Calu3 (cell line): Measurements from ENCODE around the gene NASP. TPM values are rescaled to one million over a fixed set of nuclear protein-coding genes. Genes with fewer than 3 reads are reported as not detected.

Experiments
- BruUV-seq: library from RNA; stranded (reverse); fragments of 400-500 nt; replicated peaks from 2 replicates; lab custom pipeline; 2021; lab: Mats Ljungman, UMichigan
- CTCF ChIA-PET: fragments of 300-600 bp; sonication (Branson Sonifier 250); formaldehyde crosslinking; loops from one replicate; lab custom pipeline; 2022; ENCODE audit warnings: antibody characterized with exemption; lab: Charles Lee
- DNase-seq: peaks from one replicate; pipeline ENCODE4 v3.0.0; 2022
- H3K27ac Mint-ChIP-seq: one replicate; pipeline ENCODE4 v1.8.0; 2022; ENCODE audit warnings: mixed read lengths; ENCODE audit not compliant: unreplicated experiment
- H3K27me3 Mint-ChIP-seq: one replicate; pipeline ENCODE4 v1.8.0; 2022; ENCODE audit warnings: mixed read lengths; ENCODE audit not compliant: unreplicated experiment
- H3K36me3 Mint-ChIP-seq: one replicate; pipeline ENCODE4 v1.8.0; 2022; ENCODE audit warnings: mild to moderate bottlenecking, moderate library complexity, mixed read lengths; ENCODE audit not compliant: insufficient read depth, unreplicated experiment
- H3K4me1 Mint-ChIP-seq: one replicate; pipeline ENCODE4 v1.8.0; 2022; ENCODE audit warnings: mild to moderate bottlenecking, low read depth, mixed read lengths; ENCODE audit not compliant: unreplicated experiment
- H3K4me3 Mint-ChIP-seq: one replicate; pipeline ENCODE4 v1.8.0; 2022; ENCODE audit warnings: mild to moderate bottlenecking, low read depth, moderate library complexity, mixed read lengths; ENCODE audit not compliant: unreplicated experiment
- H3K9me3 Mint-ChIP-seq: one replicate; pipeline ENCODE4 v1.8.0; 2022; ENCODE audit warnings: low read depth, mixed read lengths; ENCODE audit not compliant: unreplicated experiment
- intact Hi-C: fragments of 100-400 bp; cut with micrococcal nuclease; formaldehyde crosslinking; loops from one replicate; pipeline ENCODE4 v1.10.0; 2022; ENCODE audit not compliant: unreplicated experiment
- total RNA-seq: library from RNA; stranded (reverse); gene quantifications from 2 replicates; pipeline ENCODE4 v1.2.3, GENCODE V29; 2022
- TF ChIP-seq, protein P1 (sequence below): fragments of 200-600 bp; IDR thresholded peaks from one replicate; pipeline ENCODE4 v1.8.0; 2022; ENCODE audit warnings: antibody characterized with exemption; ENCODE audit not compliant: unreplicated experiment

Gene NASP
- total RNA-seq, 1 experiment from 2014 or later: 185 TPM

- TF ChIP-seq, protein P1, sequence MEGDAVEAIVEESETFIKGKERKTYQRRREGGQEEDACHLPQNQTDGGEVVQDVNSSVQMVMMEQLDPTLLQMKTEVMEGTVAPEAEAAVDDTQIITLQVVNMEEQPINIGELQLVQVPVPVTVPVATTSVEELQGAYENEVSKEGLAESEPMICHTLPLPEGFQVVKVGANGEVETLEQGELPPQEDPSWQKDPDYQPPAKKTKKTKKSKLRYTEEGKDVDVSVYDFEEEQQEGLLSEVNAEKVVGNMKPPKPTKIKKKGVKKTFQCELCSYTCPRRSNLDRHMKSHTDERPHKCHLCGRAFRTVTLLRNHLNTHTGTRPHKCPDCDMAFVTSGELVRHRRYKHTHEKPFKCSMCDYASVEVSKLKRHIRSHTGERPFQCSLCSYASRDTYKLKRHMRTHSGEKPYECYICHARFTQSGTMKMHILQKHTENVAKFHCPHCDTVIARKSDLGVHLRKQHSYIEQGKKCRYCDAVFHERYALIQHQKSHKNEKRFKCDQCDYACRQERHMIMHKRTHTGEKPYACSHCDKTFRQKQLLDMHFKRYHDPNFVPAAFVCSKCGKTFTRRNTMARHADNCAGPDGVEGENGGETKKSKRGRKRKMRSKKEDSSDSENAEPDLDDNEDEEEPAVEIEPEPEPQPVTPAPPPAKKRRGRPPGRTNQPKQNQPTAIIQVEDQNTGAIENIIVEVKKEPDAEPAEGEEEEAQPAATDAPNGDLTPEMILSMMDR: no peak
- Mint-ChIP-seq H3K27me3 (no peaks in the 10 kb centered on the region), H3K4me1 (no peaks in the 10 kb centered on the region), H3K9me3 (no peaks in the 10 kb centered on the region), H3K4me3 (no peak overlapping the region), H3K27ac (no peak overlapping the region), H3K36me3 (peaks cover 22% of the 10 kb centered on the region)
- intact Hi-C loops: no loop called here
- DNase-seq: no peak
- BruUV-seq: no TSS peak
- CTCF ChIA-PET: no interaction called here
Observed at GRCh38 chr1:45659222-45659621, 75.4 kb downstream of the NASP start.

- Mint-ChIP-seq H3K9me3 (no peaks in the 10 kb centered on the region), H3K27ac (no peak overlapping the region), H3K27me3 (no peaks in the 10 kb centered on the region), H3K4me3 (no peak overlapping the region), H3K4me1 (no peaks in the 10 kb centered on the region), H3K36me3 (peaks cover 22% of the 10 kb centered on the region)
- DNase-seq: no peak
- CTCF ChIA-PET: no interaction called here
- TF ChIP-seq, protein P1: no peak
- intact Hi-C loops: no loop called here
- TSS peak; percentile 75 for BruUV-seq
Observed at GRCh38 chr1:45660336-45660735, 76.5 kb downstream of the NASP start.

DNA sequence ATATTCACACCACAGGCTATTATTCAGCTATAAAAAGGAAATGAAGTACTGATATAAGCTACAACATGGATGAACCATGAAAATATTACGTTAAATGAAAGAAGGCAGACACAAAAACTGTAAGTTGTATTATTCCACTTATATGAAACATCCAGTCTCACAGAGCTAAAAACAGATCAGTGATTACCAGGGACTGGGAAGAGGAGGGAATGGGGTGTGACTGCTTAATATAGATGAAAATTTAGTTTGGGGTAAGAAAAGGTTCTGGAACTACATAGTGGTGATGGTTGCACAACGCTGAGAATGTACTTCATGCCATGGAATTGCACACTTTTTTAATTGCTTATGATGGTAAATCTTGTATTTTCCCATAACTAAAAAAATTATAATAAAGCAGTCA lies 83.0 kb downstream of the NASP start:
- BruUV-seq: no TSS peak
- H3K27me3 Mint-ChIP-seq: no peaks in the 10 kb centered on the region
- H3K9me3 Mint-ChIP-seq: no peaks in the 10 kb centered on the region
- no peak overlapping the region for H3K27ac Mint-ChIP-seq
- H3K36me3 Mint-ChIP-seq: no peaks in the 10 kb centered on the region
- DNase-seq: no peak
- TF ChIP-seq, protein P1: no peak
- intact Hi-C loops: no loop called here
- CTCF ChIA-PET: no interaction called here
- no peak overlapping the region for H3K4me3 Mint-ChIP-seq
- H3K4me1 Mint-ChIP-seq: peaks cover 6% of the 10 kb centered on the region

GRCh38 chr1:45667321-45668111 lies 83.7 kb downstream of the NASP start:
- Mint-ChIP-seq H3K27me3 (no peaks in the 10 kb centered on the region), H3K4me1 (peaks cover 6% of the 10 kb centered on the region), H3K27ac (no peak overlapping the region), H3K4me3 (no peak overlapping the region), H3K36me3 (no peaks in the 10 kb centered on the region), H3K9me3 (no peaks in the 10 kb centered on the region)
- intact Hi-C loops: no loop called here
- no TSS peak for BruUV-seq
- CTCF ChIA-PET: no interaction called here
- DNase-seq: no peak
- TF ChIP-seq, protein P1: no peak

Other genes starting within 250 kb of the NASP start
- 14.2 TPM in 2 replicates for gene TOE1, start 243.9 kb upstream of the NASP start, total RNA-seq
- gene MUTYH, start 243.6 kb upstream of the NASP start, total RNA-seq: 48.1 and 53.1 TPM in 2 replicates
- gene TESK2, start 92.9 kb upstream of the NASP start, total RNA-seq: 1.8 and 2.3 TPM in 2 replicates
- gene CCDC163, start 84.0 kb upstream of the NASP start, total RNA-seq: 4.9 and 6.0 TPM in 2 replicates
- 13.6 and 15.5 TPM in 2 replicates for gene MMACHC, start 83.7 kb upstream of the NASP start, total RNA-seq
- 686 and 744 TPM in 2 replicates for gene PRDX1, start 62.2 kb upstream of the NASP start, total RNA-seq
- 111 and 119 TPM in 2 replicates for gene AKR1A1, start 33.2 kb upstream of the NASP start, total RNA-seq
- gene CCDC17, start 40.0 kb downstream of the NASP start, total RNA-seq: 4.7 and 8.3 TPM in 2 replicates
- 117 and 127 TPM in 2 replicates for gene GPBP1L1, start 102.5 kb downstream of the NASP start, total RNA-seq
- gene TMEM69, start 104.1 kb downstream of the NASP start, total RNA-seq: 29.3 and 31.7 TPM in 2 replicates
- gene IPP, start 166.6 kb downstream of the NASP start, total RNA-seq: 11.6 and 12.3 TPM in 2 replicates
- gene MAST2, start 219.6 kb downstream of the NASP start, total RNA-seq: 31.4 and 36.2 TPM in 2 replicates